Lower lobe of right lung (tissue), 2 donors: Measurements from ENCODE around the gene UTS2B. TPM values are rescaled to one million over a fixed set of nuclear protein-coding genes. Genes with fewer than 3 reads are reported as not detected.

ENCODE experiments used
- ATAC-seq, 2 donors: fragments of 200-7000 bp; cut with Tn5 transposase; one replicate each; pipeline ENCODE4 v1.9.1; 2020 to 2022; ENCODE audit warnings: mild to moderate bottlenecking in 2 of 2, moderate library complexity in 2 of 2
- DNase-seq: peaks from one replicate; pipeline ENCODE4 v3.0.0-alpha.2; 2020
- H3K27ac ChIP-seq: fragments of 200-600 bp; one replicate; pipeline ENCODE4 v1.8.0; 2022
- H3K27me3 ChIP-seq: fragments of 200-600 bp; one replicate; pipeline ENCODE4 v1.8.0; 2022; ENCODE audit warnings: low read depth
- H3K36me3 ChIP-seq: fragments of 200-600 bp; one replicate; pipeline ENCODE4 v1.8.0; 2022; ENCODE audit warnings: mild to moderate bottlenecking
- H3K4me1 ChIP-seq: fragments of 200-600 bp; one replicate; pipeline ENCODE4 v1.8.0; 2022
- H3K4me3 ChIP-seq: fragments of 200-600 bp; one replicate; pipeline ENCODE4 v1.8.0; 2022; ENCODE audit warnings: mild to moderate bottlenecking
- H3K9me3 ChIP-seq: fragments of 200-600 bp; one replicate; pipeline ENCODE4 v1.8.0; 2022
- CTCF ChIP-seq: fragments of 200-600 bp; IDR thresholded peaks from one replicate; pipeline ENCODE4 v1.8.0; 2022; ENCODE audit warnings: antibody characterized with exemption, mild to moderate bottlenecking
- intact Hi-C: fragments of 100-400 bp; cut with DNase I; formaldehyde crosslinking; loops from one replicate; pipeline ENCODE4 v1.11.0; 2022
- total RNA-seq: library from RNA; stranded (reverse); fragmentation: NEBNext Ultra II Directional; extraction: Animal tissue kit (Norgen Biotek cat#: 25700); gene quantifications from one replicate; pipeline ENCODE4 v1.2.1, GENCODE V29; 2021
- donor health status: DM: no; HTN: yes; CAD: no; lungs with severe emphysema.

Gene UTS2B
- total RNA-seq, 1 donor from 2014 or later = 0.44 TPM

GRCh38 chr3:191221638-191222037 is 108.7 kb downstream of the UTS2B start:
- no peaks in the 10 kb centered on the region for H3K27me3 ChIP-seq
- H3K4me3 ChIP-seq = no peak overlapping the region
- ATAC-seq = no peak
- TF ChIP-seq CTCF = no peak
- H3K36me3 ChIP-seq = no peaks in the 10 kb centered on the region
- H3K9me3 ChIP-seq = no peaks in the 10 kb centered on the region
- no peaks in the 10 kb centered on the region for H3K4me1 ChIP-seq
- no peak for DNase-seq
- intact Hi-C loops = no loop called here
- no peak overlapping the region for H3K27ac ChIP-seq

GRCh38 chr3:191220908-191221307 is 109.4 kb downstream of the UTS2B start:
- H3K4me3 ChIP-seq = no peak overlapping the region
- no peaks in the 10 kb centered on the region for H3K36me3 ChIP-seq
- no peak for ATAC-seq
- H3K9me3 ChIP-seq = no peaks in the 10 kb centered on the region
- intact Hi-C loops = no loop called here
- no peak overlapping the region for H3K27ac ChIP-seq
- H3K4me1 ChIP-seq = no peaks in the 10 kb centered on the region
- no peak for TF ChIP-seq CTCF
- no peaks in the 10 kb centered on the region for H3K27me3 ChIP-seq
- DNase-seq = no peak

GRCh38 chr3:191217301-191217700 is 113.0 kb downstream of the UTS2B start:
- no peaks in the 10 kb centered on the region for H3K36me3 ChIP-seq
- TF ChIP-seq CTCF = no peak
- no peak for DNase-seq
- no peak overlapping the region for H3K4me3 ChIP-seq
- H3K27me3 ChIP-seq = no peaks in the 10 kb centered on the region
- no peaks in the 10 kb centered on the region for H3K4me1 ChIP-seq
- no peaks in the 10 kb centered on the region for H3K9me3 ChIP-seq
- no peak overlapping the region for H3K27ac ChIP-seq
- intact Hi-C loops = no loop called here
- ATAC-seq = no peak

Other genes with a start within 250 kb of the UTS2B start
- gene OSTN, start 131.3 kb downstream of the UTS2B start, total RNA-seq = not detected
- gene CCDC50, start 1.1 kb downstream of the UTS2B start, total RNA-seq = 66.5 TPM
- not detected for gene PYDC2, start 130.6 kb upstream of the UTS2B start, total RNA-seq